Measurements from ENCODE around the gene SREK1.

DNA sequence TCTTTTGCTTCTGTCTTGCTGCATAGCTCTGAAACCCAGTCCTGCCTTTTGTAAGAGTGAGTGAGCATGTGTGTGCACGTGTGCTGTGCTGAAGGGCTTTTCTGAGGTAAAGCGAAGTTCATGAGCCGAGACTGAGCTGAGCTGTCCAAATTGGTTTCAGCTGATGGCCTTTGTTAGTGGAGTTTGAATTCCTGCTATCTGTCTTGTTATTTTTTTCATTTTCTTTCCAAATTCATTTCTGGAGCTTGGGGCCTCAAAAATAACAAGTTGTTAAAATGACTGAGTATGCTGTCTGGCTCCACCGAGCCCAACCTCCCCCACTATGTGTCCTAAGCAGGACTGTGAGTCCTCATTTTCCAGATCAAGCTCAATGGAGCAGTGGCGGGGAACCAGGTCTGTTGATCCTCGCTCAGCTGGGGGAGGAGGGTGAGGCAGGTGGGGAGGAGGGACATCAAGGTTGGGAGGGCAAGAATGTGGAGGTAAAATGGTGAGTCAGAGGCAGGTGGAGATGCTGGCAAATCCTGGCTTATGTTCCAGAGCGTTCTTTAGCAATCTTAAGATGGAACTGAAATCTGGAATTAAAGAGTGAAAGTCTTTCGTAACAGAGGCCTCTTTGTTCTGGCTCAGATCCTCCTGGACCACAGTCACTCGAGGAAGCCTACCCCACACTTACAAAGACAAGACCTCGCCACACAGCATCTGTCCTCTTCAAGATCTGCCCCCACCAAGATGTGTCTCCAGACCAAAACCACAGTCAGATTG is 63.9 kb downstream of the SREK1 start:
- TF ChIP-seq MYC (IDR thresholded peaks at IDR 0.05; ENCODE audit: low read depth, low read length) (no peak), CTCF (IDR thresholded peaks at IDR 0.05; ENCODE audit: low read depth, low read length) (no peak)
- TF ChIP-seq, protein P1, sequence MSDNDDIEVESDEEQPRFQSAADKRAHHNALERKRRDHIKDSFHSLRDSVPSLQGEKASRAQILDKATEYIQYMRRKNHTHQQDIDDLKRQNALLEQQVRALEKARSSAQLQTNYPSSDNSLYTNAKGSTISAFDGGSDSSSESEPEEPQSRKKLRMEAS (IDR thresholded peaks at IDR 0.05; ENCODE audit: low read depth, low read length): no peak

Measured in NB4 (cell line).